Activated B cell treated with CpG ODN at 0.5 μM for 24 hours (primary cell): ENCODE measurements around the gene SLC7A4. TPM values are rescaled to one million over a fixed set of nuclear protein-coding genes. Genes with fewer than 3 reads are reported as not detected.

ENCODE experiments used
- ATAC-seq: fragments of 200-7000 bp; cut with Tn5 transposase; one replicate; pipeline ENCODE4 v1.10.0; 2021; ENCODE audit warnings: low read depth, mild to moderate bottlenecking, moderate library complexity
- CTCF ChIA-PET: fragments of 350-600 bp; sonication (Branson Sonifier 250); formaldehyde crosslinking; loops from one replicate; lab custom pipeline; 2021; ENCODE audit warnings: antibody characterized with exemption; lab: Charles Lee
- POLR2A ChIA-PET: fragments of 350-600 bp; sonication (Branson Sonifier 250); formaldehyde crosslinking; loops from one replicate; lab custom pipeline; 2021; ENCODE audit warnings: antibody characterized with exemption; lab: Charles Lee
- DNase-seq: peaks from one replicate; pipeline ENCODE4 v3.0.0; 2022
- H3K27ac Mint-ChIP-seq: one replicate; pipeline ENCODE4 v1.8.0; 2020; ENCODE audit warnings: mixed read lengths
- H3K27me3 Mint-ChIP-seq: one replicate; pipeline ENCODE4 v1.8.0; 2021; ENCODE audit warnings: mixed read lengths
- H3K36me3 Mint-ChIP-seq: one replicate; pipeline ENCODE4 v1.8.0; 2021; ENCODE audit warnings: low read depth, mixed read lengths
- H3K4me1 Mint-ChIP-seq: one replicate; pipeline ENCODE4 v1.8.0; 2021; ENCODE audit warnings: mixed read lengths
- H3K4me3 Mint-ChIP-seq: one replicate; pipeline ENCODE4 v1.8.0; 2020; ENCODE audit warnings: mild to moderate bottlenecking, mixed read lengths
- H3K9me3 Mint-ChIP-seq: one replicate; pipeline ENCODE4 v1.8.0; 2020; ENCODE audit warnings: mixed read lengths
- CTCF ChIP-seq: fragments of 200-600 bp; IDR thresholded peaks from one replicate; pipeline ENCODE4 v1.8.0; 2022; ENCODE audit warnings: antibody characterized with exemption, mild to moderate bottlenecking
- intact Hi-C: fragments of 100-400 bp; cut with micrococcal nuclease; formaldehyde crosslinking; loops from one replicate; pipeline ENCODE4 v1.15.1; 2024
- total RNA-seq: library from RNA; stranded (reverse); gene quantifications from 2 replicates; pipeline ENCODE4 v1.2.3, GENCODE V29; 2022

Gene SLC7A4
- total RNA-seq, 1 donor from 2014 or later = not detected

DNA sequence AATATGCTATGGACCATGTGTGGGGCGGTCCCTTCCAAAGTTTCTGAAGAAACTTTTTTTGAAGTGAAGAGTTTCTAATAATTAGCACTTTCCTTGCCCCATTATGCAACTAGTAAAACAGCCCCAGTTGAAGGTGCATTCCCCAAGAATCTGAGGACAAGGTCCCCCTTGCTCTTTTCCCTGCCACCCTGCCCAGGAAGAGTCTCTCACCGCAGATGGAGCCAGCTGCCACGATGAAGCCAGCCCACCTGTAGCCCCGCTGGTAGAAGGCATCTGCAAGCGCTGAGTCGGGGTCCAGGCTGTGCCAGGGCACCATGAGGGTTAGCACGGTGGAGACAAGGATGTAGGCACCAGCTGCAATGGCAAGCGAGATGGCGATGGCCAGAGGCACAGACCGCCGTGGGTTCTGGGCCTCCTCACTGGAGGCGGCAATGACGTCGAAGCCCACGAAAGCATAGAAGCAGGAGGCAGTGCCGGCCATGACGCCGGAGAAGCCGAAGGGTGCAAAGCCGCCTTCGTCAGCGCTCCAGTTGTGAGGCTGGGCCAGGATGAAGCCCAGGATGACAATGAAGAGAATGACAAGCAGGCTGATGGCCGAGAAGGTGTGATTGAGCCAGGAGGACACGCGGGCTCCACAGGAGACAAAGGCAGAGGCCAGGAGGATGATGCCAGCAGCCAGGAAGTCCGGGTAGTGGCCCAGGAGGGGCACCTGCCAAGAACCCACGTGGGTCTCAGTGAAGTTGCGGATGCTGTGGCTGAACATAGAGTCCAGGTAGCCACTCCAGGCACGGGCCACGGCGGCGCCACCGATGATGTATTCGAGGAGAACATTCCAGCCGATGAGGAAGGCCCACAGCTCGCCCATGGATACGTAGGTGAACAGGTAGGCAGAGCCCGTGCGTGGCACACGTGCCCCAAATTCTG lies 1.5 kb downstream of the SLC7A4 start:
- TF ChIP-seq CTCF = no peak
- Mint-ChIP-seq H3K27me3 (peaks cover 27% of the 10 kb centered on the region), H3K36me3 (no peaks in the 10 kb centered on the region), H3K4me3 (no peak overlapping the region), H3K9me3 (no peaks in the 10 kb centered on the region), H3K27ac (no peak overlapping the region), H3K4me1 (no peaks in the 10 kb centered on the region)
- no peak for ATAC-seq
- no peak for DNase-seq
- POLR2A ChIA-PET = no interaction called here
- CTCF ChIA-PET = no interaction called here
- intact Hi-C loops = no loop called here

DNA sequence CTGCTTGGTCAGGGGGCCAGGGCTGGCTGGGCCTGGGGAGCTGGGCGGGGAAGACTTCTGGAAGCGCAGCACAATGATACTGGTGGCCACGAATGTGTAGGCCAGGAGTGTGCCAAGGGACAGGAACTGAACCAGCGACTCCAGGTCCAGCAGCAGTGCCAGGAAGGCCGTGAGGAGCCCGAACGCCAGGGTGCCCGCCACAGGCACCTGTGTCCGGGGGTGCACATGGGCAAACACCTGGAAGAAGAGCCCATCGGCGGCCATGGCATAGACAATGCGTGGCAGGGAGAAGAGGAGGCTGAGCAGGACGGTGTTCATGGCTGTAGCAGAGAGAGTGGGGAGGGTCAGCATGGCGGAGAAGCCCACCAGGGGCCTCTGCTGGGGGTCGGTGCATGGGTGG lies 2.3 kb downstream of the SLC7A4 start:
- Mint-ChIP-seq H3K4me1 (peaks cover 3% of the 10 kb centered on the region), H3K9me3 (no peaks in the 10 kb centered on the region), H3K27me3 (peaks cover 27% of the 10 kb centered on the region), H3K4me3 (no peak overlapping the region), H3K27ac (no peak overlapping the region), H3K36me3 (no peaks in the 10 kb centered on the region)
- intact Hi-C loops = no loop called here
- ATAC-seq (no peak), DNase-seq (no peak)
- CTCF ChIA-PET = no interaction called here
- POLR2A ChIA-PET = no interaction called here
- no peak for TF ChIP-seq CTCF

GRCh38 chr22:21029486-21030025 lies 2.8 kb downstream of the SLC7A4 start:
- H3K27me3 Mint-ChIP-seq = peaks cover 25% of the 10 kb centered on the region
- no peak for TF ChIP-seq CTCF
- intact Hi-C loops = no loop called here
- no peak for ATAC-seq
- no peaks in the 10 kb centered on the region for H3K9me3 Mint-ChIP-seq
- H3K4me3 Mint-ChIP-seq = no peak overlapping the region
- H3K27ac Mint-ChIP-seq = no peak overlapping the region
- POLR2A ChIA-PET = no interaction called here
- DNase-seq = no peak
- H3K36me3 Mint-ChIP-seq = no peaks in the 10 kb centered on the region
- CTCF ChIA-PET = no interaction called here
- peaks cover 3% of the 10 kb centered on the region for H3K4me1 Mint-ChIP-seq

- Mint-ChIP-seq H3K27ac (no peak overlapping the region), H3K27me3 (peaks cover 23% of the 10 kb centered on the region), H3K9me3 (no peaks in the 10 kb centered on the region), H3K4me1 (peaks cover 3% of the 10 kb centered on the region), H3K36me3 (no peaks in the 10 kb centered on the region), H3K4me3 (no peak overlapping the region)
- intact Hi-C loops = no loop called here
- CTCF ChIA-PET = no interaction called here
- POLR2A ChIA-PET = interaction anchor here (0.6 kb wide), 1 partner anchor 47 kb away, joined by 3 read pairs; the partner anchor contains the start of gene LZTR1
- DNase-seq = no peak
- no peak for TF ChIP-seq CTCF
- ATAC-seq = no peak
Observed at GRCh38 chr22:21028277-21029251, 3.8 kb downstream of the SLC7A4 start.
